T-helper 9 cell (primary cell): ENCODE measurements around the gene SORD.
"Not testable (repeated sequence)": the region's sequence is repeated elsewhere in the genome, so short reads cannot be mapped to it uniquely, and the experiment has no call there.

Experiments
- DNase-seq: peaks from one replicate; pipeline ENCODE4 v3.0.0-alpha.2; 2020

Gene SORD

DNA sequence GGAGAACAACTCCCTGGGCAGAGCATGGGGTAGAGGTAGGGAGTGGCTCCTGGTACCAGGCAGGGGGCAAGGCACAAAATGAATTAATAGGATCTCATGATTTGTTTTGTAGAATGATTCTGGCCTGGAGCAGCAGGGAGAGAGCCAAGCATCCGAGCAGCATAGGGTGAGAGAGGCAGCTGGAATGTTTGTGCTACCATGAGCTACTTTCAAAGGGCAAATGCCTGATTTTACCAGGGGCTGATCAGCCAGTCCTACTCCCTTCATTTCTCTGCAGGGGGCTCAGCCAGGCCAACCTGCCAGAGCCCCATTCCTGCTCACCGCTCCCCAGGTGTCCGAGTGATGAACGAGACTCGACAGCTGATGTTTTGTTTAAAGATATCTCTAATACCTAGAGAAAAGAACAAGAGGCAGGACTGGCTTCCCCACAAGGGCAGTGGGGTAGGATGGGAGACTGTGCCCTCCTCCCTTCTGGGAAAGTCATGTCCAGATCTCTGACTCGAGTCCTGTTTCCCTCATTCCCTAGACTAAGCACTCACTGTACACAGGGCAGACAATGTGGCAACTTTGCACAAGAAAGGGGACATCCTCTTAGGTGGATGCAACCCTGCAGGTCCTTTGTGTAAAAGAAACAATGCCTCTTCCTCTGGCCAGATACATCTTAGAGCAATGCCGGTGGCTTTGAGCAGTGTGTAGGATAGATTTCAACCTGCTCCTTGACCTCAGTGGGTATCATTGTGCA lies 78.1 kb downstream of the SORD start:
- no peak for DNase-seq

DNA sequence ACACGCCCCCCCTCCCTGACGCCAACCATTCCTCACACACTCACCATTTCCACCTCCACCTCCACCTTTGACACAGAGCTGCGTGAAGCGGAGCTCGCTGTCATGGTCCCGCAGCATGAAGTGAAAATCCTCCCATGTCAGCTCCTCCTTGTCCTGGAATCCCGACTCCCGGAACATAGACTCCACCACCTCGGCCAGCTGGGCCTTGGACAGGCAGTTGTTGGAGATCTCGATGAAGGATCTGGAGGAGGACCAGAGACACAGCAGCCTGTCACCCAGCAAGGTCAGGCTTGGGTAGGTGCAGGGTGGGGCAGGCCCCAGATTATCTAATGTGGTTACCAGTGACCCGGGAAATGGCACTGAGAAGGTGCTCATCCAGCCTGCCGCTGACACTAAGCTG lies 78.8 kb downstream of the SORD start:
- DNase-seq = no peak

DNA sequence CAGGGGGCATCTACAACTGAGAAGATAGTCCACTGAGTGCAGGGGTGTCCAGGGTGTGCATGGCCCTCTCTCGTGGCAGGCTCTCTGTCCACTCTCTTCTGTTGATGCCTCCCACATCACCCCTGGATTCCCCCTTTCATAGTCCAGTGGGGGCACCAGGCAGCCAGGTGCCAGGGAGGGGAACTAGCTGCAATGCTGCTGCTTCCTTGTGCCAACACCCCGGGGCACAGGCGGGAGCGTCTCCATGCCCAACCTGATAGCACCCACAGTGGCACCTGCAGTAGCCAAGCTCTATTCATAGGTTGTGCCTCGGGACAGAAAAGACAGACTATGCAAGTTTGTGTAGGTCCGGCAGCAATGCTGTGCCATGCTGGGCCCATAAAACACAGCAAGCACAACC lies 79.2 kb downstream of the SORD start:
- no peak for DNase-seq

DNA sequence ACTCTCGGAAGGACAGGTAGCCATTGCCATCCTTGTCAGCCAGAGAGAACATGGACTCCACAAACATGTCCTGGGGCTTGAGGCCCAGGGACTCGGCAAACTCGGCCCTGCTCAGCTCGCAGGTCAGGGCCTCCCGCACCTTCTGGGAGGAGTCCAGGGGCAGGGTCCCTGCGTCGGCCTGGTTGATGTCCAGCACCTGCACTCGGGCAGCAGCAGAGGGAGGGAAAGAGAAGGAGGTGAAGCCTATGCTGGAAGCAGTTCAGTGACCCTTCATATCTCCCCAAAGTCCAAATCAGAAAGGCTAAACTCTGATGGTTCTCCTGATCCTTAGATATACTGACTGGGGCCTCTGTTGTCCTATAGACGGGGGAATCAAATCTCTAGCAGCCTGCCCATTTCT lies 81.2 kb downstream of the SORD start:
- not testable (repeated sequence) for DNase-seq

DNA sequence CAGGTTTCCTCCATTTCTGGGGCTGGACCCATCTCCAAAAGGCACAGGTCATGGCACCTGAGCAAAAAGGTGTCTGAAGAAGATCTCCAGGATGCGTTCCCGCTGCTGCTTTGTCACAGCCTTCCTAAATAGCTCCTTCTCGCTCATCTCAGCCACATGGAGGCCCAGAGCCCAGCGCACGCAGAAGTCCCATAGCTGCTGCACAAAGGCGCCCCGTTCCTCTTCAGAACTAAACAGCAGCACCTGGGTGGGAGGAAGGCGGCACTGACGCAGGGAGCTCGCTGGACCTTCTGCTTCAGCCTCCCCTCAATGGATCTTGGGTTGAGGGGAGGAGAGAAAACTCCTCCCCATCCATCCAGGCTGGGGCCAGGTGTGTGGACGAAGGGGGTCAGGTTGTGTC lies 82.6 kb downstream of the SORD start:
- DNase-seq = no peak

DNA sequence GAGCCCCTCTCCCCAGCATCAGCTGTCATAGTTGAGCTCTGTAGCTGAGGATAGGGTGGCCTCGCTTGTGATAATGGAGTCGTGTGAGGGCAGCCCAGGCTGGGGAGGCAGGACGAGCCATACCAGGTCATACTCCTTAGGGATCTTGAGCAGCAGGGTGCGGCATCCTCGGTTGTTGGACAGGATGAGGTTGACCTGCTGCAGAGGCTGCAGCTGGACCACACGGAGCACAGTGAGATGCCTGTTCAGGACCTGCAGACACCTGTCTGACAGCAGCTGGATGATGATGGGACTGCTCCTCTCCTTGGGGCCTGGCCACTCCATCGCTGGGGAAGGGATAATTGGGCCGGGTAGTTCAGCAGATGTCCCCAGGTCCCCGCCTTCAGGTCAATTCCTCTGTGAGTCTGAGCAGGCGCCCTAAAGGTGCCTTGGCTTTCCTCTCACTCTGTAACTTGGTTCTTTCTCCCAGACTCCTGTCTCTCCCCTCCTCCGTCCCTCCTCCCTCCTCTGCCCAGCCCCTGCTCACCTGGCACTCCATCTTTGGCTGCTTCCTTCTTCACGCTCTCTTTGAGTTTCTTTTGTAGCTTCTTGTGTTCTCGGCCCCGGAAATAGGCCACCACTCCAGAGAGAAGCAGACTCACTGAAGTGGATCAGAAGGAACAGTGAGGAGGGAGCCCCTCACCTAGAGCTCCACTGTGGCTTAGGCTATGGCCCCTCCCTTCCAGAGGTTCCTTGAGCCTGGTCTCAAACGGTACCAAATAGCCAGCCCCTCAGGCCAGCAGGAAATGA lies 83.2 kb downstream of the SORD start:
- no peak for DNase-seq

DNA sequence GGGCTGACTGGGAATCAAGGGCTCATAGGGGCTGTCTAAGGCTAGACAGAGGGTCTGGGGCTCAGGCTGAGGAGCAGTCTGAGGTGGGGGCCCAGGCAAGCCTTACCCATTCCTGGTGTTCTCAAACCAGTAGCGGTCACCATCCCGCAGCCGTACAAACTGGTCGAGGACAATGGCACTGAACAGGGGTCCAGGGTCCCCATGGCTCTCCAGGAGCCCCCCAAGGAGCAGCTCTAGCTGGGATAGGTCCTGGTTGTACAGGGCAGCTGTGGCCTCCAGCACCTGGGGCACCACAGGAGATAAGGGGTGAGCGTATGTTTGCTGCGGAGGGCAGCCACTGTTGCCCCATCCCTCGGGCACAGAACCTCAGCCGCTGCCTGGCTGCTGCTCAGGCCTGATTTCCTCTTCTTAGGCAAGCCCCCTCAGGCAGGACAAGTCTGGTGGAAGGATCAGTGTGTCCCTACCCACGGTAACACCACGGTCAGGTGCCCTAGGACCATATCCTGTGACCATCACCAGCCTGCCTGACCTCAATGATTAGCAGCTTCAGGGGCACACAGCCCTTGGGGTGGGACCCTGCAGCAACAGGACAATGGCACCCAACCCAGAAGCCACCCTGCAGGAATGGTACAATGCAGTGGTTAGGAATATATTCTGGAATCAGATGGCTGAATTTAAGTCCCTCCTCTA lies 85.1 kb downstream of the SORD start:
- DNase-seq = no peak

DNA sequence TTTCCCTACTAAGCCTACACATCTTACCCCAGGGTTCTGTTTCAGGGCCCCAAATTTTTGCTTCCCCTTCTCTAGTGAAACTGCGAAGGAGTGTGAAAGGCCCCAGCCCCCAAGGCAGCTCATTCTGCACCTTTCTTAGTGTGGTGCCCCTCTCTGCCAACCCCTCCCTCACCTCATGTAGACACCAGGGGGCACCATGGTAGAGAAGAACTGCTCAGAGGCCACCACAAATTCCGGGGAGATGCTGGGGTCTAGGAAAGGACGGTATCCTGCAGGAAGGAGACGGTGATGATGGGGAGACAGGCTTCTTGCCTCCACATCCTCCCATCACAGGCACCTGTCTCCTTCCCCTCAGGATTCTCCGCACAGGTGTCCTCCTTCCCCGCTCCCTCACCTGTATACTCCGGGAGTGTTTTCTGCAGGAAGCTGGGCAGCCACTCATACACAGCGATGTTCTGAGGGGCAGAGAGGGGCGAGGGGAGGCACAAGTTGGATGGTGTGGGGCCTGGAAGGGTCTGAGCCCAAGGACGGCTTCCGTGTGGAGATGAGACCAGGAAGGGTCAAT lies 87.3 kb downstream of the SORD start:
- no peak for DNase-seq

DNA sequence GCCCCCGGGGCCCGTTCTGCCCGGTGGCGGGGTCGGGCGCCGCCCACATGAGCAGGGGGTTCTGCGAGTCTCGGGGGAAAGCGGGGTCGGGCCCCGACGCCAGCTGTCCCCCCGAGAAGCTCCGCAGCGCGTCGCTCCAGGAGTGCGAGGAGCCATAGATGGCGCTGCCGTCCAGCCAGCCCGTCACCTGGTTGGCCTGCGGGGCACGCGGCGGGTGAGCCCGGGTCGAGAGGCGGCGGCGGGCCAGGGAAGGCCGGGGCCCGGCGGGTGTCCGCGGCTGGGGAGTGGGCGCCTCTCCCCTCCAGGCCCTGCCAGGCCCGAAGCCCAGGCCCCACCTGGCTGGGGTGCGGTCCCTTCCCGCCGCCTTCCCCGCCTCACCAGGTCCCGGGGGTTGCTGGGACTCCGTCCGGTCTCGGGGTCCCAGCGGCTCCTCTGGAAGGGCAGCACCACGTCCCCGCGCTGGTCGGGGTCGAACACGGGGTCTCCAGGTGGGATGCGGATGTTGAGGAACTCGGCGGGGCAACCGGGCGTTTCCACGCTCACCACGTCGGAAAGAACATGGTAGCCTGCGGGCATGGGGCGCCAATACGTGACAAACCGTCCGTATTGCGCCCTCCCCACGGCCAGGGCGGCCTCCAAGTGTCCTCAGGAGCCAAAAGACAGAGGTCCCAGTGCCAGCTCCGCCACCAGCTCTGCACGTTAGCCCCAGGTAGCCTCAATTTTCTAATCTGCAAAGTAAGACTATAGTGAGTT lies 88.6 kb downstream of the SORD start:
- no peak for DNase-seq

DNA sequence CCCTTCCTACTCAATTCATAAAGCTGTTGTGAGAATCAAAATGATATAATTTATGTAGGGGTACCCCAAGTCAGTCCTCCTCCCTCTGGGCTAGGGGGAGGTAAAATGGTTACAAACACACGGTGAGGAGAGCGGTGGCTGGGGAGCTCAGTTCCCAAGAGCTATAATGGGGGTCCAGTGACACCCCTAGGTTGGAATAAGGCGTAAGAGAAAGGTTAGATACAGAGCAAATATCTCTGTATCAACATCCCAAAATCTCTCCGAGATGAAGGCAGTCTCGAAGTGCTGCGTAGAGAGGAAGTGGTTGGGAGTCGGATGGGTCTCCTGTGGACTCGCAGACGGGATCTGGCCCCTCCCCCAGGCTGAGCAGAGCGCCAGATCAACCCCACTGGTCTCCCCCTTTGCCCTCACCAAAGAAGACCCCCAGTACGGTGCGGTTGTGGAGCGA lies 89.2 kb downstream of the SORD start:
- DNase-seq = no peak

DNA sequence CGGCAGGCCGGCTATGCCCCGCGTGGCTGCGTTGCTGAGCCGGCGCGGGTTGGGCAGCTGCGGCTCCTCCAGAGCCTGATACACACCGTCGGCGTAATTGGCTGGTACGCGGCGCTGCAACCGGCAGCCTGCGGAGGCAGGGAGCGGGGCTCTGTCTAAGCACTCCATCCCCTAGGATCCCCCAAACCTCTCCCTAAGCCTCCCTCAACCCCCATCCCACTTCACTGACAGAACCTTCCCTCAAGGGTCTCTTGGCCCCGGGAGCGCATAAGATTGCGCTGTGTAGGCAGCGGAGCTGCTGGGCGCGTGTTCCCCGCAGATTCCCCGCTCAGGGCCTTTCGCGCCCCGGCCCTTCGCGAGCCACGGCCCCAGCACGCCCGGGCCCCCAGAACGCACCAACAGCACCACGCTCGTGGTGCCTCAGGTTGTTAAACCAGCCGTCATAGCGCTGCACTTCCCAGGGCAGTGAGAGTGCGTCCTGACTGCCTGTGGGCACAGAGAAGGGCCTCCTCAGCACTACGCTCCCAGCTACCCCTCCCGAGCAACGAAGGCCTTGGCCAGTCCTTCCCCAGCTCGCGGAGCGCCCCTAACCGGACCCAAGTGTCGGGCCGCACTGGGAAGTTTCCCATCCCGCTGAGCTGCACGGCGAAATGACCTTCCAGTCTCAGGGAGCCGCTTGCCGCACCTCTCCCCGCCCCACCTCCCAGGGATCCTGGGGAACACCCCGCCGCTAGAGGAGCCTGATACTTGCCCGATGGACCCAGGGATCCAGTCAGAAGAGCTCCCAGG lies 89.8 kb downstream of the SORD start:
- DNase-seq = no peak

DNA sequence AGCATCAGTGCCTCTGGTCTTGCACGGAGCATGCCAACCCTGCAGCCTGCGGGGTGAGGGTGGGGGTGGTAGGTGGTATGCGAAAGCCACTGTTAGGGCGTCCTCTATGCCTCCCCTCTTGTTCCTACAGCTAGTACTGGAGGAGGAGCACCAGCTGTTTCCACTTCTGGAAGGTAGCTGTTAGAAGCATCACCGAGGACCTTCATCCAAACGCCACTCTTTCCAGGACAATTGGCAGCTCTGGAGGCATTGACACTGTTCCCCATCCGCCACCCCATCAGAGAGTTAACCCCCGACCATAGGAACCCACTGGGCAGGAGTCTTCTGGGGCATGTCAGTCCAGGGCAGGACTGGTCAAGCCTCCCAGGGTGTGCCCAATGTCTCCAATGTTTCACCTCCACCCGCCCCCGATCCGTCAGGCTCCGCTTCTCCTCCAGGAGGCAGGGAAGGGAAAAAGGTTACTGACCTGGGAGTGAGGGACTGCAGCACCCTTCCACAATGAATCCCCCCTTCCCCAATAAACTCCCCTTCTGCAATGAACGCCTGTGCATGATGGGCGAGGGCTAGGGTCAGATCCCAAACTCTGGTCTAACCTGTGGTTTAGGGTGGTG lies 90.5 kb downstream of the SORD start:
- DNase-seq = no peak

DNA sequence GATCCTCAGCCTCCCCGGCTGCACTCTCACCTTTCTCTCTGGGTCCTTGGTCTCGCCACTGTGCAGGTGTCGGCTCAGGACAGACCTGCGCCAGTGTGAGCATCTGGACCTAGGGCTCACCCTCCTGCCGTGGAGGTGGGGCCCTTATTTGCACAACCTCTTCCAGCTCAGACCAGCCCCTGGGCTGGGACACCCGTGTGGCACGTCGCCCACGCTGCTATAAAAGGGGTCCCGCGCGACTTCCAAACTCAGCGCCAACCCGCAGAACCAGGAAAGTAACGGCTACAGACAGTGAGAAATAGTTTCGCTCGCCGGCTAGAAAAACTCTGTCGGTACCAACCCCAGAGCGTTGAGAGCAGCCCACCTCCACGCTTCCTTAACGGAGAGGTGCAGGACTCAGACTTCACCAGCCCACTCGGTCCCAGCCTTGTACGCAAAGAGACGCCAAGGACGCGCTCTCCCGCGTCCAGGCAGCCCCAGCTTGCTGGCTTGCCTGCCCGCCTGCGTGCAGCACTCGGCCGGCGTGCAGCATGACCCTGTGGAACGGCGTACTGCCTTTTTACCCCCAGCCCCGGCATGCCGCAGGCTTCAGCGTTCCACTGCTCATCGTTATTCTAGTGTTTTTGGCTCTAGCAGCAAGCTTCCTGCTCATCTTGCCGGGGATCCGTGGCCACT lies 91.2 kb downstream of the SORD start, which contains the start of the genes DUOX2 and DUOXA2:
DUOX2 (minus strand) TSS at position 97 of the 675 bp plus-strand sequence. CDS start 761 bp downstream, outside the sequence.
DUOXA2 (plus strand) TSS at position 251 of the 675 bp plus-strand sequence; CDS start at position 531, 280 bp downstream.
- DNase-seq = no peak

DNA sequence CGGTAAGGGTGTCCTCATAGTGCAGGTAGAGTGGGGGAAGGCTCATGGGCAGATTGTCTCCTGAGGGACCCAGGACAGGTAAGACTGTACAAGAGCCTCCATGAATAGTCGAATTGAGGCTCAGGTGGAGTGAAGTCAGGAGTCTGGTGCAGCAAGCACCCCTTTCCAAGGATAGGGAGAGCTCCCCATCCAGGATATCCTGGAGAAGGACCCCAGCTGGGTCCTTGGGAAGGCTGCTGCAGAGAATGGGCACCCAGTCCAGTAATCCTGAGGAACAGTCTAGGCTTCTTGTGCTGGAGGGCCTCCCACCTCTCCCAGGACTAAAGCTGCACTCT lies 91.7 kb downstream of the SORD start:
- no peak for DNase-seq

DNA sequence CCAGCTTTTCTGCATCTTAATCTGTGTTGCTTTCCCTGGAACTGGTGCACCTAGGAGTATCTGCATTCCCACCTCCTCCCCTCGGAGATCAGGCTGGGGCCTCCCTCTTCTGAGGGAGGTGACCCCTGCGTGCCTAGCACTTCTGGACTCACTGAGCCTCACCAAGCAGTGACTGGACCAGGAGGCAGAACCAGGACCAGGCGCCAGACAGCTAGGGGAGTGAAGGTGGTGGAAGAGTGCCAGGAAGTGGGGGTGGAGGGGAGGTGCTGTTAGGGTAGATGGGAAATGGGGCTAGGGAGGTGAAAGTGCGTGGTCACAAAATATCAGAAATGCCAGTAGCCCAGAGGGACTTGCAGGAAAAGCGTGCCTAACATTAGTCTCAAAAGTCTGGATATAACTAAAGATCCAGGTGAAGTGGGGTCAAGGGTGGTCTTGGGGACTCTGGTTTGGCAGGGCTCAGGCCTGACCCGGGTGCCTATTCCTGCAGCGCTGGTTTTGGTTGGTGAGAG lies 92.4 kb downstream of the SORD start:
- no peak for DNase-seq

DNA sequence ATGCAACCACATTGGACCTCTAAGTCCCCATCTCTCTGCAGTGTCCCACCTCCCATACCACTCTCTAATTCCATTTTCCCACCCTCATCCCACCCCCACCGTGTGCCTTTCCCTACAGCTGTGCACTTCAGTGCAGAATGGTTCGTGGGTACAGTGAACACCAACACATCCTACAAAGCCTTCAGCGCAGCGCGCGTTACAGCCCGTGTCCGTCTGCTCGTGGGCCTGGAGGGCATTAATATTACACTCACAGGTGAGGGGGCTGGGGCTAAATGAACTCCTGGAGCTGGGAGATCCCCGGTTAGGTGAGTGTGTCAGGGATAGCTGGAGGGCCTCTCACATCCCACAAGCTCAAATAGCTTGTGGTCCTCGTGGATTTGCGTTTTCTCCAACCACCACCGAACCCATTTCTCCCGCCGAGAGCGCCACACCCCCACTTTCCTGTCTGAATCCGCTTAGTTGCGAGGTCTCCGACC lies 93.0 kb downstream of the SORD start:
- DNase-seq = no peak

DNA sequence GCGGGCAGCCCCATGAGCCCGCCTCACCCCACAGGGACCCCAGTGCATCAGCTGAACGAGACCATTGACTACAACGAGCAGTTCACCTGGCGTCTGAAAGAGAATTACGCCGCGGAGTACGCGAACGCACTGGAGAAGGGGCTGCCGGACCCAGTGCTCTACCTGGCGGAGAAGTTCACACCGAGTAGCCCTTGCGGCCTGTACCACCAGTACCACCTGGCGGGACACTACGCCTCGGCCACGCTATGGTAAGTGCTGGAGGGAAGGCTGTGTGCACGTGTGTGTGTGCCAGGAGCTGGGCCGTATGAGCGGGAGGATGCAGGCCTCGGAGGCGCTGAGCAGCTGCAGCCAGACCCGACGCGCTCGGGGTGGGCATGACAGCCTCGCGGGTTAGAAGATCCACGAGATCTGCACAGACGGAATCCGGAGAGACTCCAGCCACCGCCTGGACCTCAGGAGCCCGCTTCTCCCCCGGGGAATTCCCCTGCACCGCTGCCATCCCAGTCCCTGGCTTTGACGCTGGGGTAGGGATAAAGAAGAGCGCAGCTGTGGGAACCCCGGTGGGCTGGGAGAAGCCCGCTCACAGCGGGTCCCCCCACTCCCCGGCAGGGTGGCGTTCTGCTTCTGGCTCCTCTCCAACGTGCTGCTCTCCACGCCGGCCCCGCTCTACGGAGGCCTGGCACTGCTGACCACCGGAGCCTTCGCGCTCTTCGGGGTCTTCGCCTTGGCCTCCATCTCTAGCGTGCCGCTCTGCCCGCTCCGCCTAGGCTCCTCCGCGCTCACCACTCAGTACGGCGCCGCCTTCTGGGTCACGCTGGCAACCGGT lies 93.7 kb downstream of the SORD start:
- no peak for DNase-seq

DNA sequence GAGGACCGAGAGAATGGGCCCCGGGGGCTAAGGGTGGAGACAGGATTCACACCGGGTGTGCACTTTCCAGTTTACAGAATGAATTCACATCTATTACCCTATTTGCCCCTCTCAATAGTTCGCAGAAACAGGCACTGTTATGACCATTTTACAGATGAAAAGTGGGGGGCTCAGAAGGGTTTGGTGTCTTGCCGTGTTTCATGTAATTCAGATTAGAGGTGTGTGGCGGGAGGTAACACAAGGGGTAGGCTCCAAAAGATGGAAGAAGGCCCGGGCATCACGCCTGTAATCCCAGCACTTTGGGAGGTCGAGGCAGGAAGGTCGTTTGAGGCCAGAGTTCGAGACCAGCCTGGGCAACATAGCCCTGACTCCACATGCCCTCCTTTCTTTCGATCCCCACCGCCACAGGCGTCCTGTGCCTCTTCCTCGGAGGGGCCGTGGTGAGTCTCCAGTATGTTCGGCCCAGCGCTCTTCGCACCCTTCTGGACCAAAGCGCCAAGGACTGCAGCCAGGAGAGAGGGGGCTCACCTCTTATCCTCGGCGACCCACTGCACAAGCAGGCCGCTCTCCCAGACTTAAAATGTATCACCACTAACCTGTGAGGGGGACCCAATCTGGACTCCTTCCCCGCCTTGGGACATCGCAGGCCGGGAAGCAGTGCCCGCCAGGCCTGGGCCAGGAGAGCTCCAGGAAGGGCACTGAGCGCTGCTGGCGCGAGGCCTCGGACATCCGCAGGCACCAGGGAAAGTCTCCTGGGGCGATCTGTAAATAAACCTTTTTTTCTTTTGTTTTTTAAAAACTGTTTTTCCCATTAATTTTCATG lies 94.5 kb downstream of the SORD start:
- no peak for DNase-seq
